Left colon (tissue), 2 donors: ENCODE results near the gene HCFC2. TPM values are rescaled to one million over a fixed set of nuclear protein-coding genes. Genes with fewer than 3 reads are reported as not detected.
A peak's percentile ranks its signal among the peaks of the same experiment; 100 is the strongest.
"Not testable (repeated sequence)": the region's sequence is repeated elsewhere in the genome, so short reads cannot be mapped to it uniquely, and the experiment has no call there.

Source experiments
- ATAC-seq: fragments of 200-7000 bp; cut with Tn5 transposase; one replicate; pipeline ENCODE4 v1.9.1; 2020; ENCODE audit warnings: mild to moderate bottlenecking, moderate library complexity
- DNase-seq, 2 donors: peaks; one replicate each; pipeline ENCODE4 v3.0.0-alpha.2; 2020
- intact Hi-C, 2 donors: fragments of 100-400 bp; cut with DNase I in 1 of 2; cut with micrococcal nuclease in 1 of 2; formaldehyde crosslinking; loops; one replicate each; pipeline versions ENCODE4 v1.11.2 to v1.14.0; 2022; cut with DNase I, micrococcal nuclease
- total RNA-seq, 2 donors: library from RNA; stranded (reverse); fragmentation: NEBNext Ultra II Directional; extraction: Animal tissue kit (Norgen Biotek cat#: 25700); gene quantifications; one replicate each; pipeline ENCODE4 v1.2.1, GENCODE V29; 2021
- donor health status: DM: no; HTN: no; CAD: no.
- donor health status: DM: yes; HTN: yes; CAD: no.

Gene HCFC2
- total RNA-seq, 2 donors from 2014 or later: 10.7 to 14.0 TPM

- DNase-seq: no peak
- intact Hi-C loops: loop anchor here in 1 of 2 donors (10.0 kb wide), 1 partner anchor 151 kb away; a partner anchor contains a TSS
- ATAC-seq: no peak
These were observed 41.1 kb downstream of the HCFC2 start for GRCh38 chr12:104105461-104105860.

- ATAC-seq: no peak
- DNase-seq: no peak
- intact Hi-C loops: loop anchor here in 1 of 2 donors (10.0 kb wide), 1 partner anchor 152 kb away; a partner anchor contains a TSS
These were observed 42.6 kb downstream of the HCFC2 start for GRCh38 chr12:104106965-104107364.

GRCh38 chr12:104108755-104109445 is 44.6 kb downstream of the HCFC2 start:
- DNase-seq: peak; percentile 68 to 89
- intact Hi-C loops: loop anchor here in 1 of 2 donors (10.0 kb wide), 1 partner anchor 154 kb away; a partner anchor contains a TSS
- peak; percentile 88 for ATAC-seq

GRCh38 chr12:104109446-104110271 is 45.3 kb downstream of the HCFC2 start:
- ATAC-seq (peak; percentile 66), DNase-seq (no peak)
- intact Hi-C loops: loop anchor here in 1 of 2 donors (10.0 kb wide), 2 partner anchors 155 to 225 kb away; a partner anchor contains a TSS

- DNase-seq: not testable (repeated sequence)
- intact Hi-C loops: loop anchor here in 1 of 2 donors (10.0 kb wide), 1 partner anchor 230 kb away; no protein-coding TSS in a partner anchor
- peak; percentile 62 for ATAC-seq
These were observed 50.7 kb downstream of the HCFC2 start for GRCh38 chr12:104114834-104115586.

GRCh38 chr12:104115587-104115975 is 51.2 kb downstream of the HCFC2 start:
- no peak for DNase-seq
- no peak for ATAC-seq
- intact Hi-C loops: loop anchor here in 1 of 2 donors (10.0 kb wide), 1 partner anchor 231 kb away; no protein-coding TSS in a partner anchor

- ATAC-seq (no peak), DNase-seq (no peak)
- intact Hi-C loops: no loop called here
These were observed 56.7 kb downstream of the HCFC2 start for GRCh38 chr12:104121001-104121400.

GRCh38 chr12:104122298-104122697 is 58.0 kb downstream of the HCFC2 start:
- intact Hi-C loops: no loop called here
- no peak for ATAC-seq
- DNase-seq: no peak

- intact Hi-C loops: no loop called here
- DNase-seq: no peak
- no peak for ATAC-seq
These were observed 62.2 kb downstream of the HCFC2 start for GRCh38 chr12:104126548-104126947.

- ATAC-seq (no peak), DNase-seq (no peak)
- intact Hi-C loops: no loop called here
These were observed 66.4 kb downstream of the HCFC2 start for GRCh38 chr12:104130760-104131159.

GRCh38 chr12:104131609-104132008 is 67.3 kb downstream of the HCFC2 start:
- ATAC-seq (no peak), DNase-seq (no peak)
- intact Hi-C loops: no loop called here

GRCh38 chr12:104132351-104132956 is 68.1 kb downstream of the HCFC2 start:
- ATAC-seq: no peak
- DNase-seq: no peak

GRCh38 chr12:104133321-104133720 is 69.0 kb downstream of the HCFC2 start:
- ATAC-seq (no peak), DNase-seq (no peak)
- intact Hi-C loops: no loop called here

More at GRCh38 chr12:104132351-104132956, 68.1 kb downstream of the HCFC2 start:
- intact Hi-C loops: no loop called here

- ATAC-seq (no peak), DNase-seq (no peak)
- intact Hi-C loops: no loop called here
These were observed 69.5 kb downstream of the HCFC2 start for GRCh38 chr12:104133866-104134265.

- intact Hi-C loops: no loop called here
- ATAC-seq (no peak), DNase-seq (no peak)
These were observed 70.6 kb downstream of the HCFC2 start for GRCh38 chr12:104134882-104135281.

GRCh38 chr12:104136577-104136976 is 72.2 kb downstream of the HCFC2 start:
- no peak for ATAC-seq
- no peak for DNase-seq
- intact Hi-C loops: no loop called here

- intact Hi-C loops: no loop called here
- peak; percentile 32 for ATAC-seq
These were observed 72.9 kb downstream of the HCFC2 start for GRCh38 chr12:104137001-104137901.

More at GRCh38 chr12:104137001-104137901, 72.9 kb downstream of the HCFC2 start:
- peak; percentile 42 to 59 for DNase-seq
